ENCODE data around the gene TRIP12.

- TF ChIP-seq, protein P1, sequence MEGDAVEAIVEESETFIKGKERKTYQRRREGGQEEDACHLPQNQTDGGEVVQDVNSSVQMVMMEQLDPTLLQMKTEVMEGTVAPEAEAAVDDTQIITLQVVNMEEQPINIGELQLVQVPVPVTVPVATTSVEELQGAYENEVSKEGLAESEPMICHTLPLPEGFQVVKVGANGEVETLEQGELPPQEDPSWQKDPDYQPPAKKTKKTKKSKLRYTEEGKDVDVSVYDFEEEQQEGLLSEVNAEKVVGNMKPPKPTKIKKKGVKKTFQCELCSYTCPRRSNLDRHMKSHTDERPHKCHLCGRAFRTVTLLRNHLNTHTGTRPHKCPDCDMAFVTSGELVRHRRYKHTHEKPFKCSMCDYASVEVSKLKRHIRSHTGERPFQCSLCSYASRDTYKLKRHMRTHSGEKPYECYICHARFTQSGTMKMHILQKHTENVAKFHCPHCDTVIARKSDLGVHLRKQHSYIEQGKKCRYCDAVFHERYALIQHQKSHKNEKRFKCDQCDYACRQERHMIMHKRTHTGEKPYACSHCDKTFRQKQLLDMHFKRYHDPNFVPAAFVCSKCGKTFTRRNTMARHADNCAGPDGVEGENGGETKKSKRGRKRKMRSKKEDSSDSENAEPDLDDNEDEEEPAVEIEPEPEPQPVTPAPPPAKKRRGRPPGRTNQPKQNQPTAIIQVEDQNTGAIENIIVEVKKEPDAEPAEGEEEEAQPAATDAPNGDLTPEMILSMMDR (IDR thresholded peaks at IDR 0.05): no peak
- no peak for TF ChIP-seq POLR2A (IDR thresholded peaks at IDR 0.05)
Measured at GRCh38 chr2:229784791-229785190, 137.0 kb downstream of the TRIP12 start.

Data from Peyer's patch (tissue), 4 donors.